GM19328 (cell line): ENCODE results near the gene NOL4L.

Experiments used
- ATAC-seq: cut with Tn5 transposase; IDR thresholded peaks from one replicate; pipeline ENCODE4 v1.9.1; 2021; ENCODE audit warnings: mild to moderate bottlenecking, moderate library complexity; ENCODE audit not compliant: unreplicated experiment

The NOL4L gene

GRCh38 chr20:32528171-32528891 is 56.8 kb downstream of the NOL4L start:
- no peak for ATAC-seq

DNA sequence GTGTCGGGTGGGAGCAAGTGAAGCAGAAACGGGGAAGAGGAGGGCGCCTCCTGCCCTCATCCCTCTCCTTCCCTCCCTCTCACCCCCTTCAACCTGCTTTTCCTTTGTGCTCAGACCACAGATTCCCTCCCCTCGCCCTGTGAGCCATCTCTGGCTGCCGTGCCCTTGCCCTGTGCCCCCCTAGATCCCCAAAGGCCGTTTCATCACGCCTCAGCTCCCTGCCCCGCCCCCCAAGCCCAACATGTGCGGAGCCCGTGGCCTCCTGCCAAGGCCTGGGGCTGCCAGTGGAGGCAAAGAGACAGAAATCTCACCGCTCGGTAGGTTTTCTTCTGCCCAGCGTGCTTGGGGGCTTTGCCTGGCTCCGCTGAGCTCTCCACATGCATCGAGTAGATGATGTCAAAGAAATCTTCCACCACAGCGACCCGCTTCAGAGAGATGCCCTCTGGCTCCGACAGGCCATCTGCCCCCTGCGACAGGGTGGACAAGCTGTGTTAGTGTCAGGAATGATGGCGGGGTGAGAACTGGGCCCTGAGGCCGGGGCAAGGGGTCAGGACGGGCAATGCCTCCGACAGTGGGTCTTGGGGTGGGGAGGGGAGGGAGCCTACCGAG is 57.6 kb downstream of the NOL4L start:
- no peak for ATAC-seq

DNA sequence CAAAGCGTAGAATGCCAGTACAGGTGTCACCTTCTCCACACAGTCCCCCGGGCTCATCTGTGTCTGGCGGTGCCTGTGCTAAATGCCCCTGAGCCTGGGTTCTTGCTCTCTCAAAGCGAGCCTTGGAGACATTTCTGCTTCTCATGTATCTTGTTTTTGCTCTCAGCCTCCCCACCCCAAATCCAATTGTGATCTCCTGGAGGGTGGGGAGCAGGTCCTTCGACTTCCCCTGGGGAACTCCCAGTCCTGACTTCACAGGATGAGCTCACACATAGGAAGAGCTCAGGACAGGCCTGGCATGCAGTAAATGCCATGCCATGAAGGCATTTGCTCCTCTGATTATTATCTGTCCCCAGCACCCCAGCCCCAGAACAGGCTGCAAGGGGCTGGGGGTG is 58.1 kb downstream of the NOL4L start:
- no peak for ATAC-seq

DNA sequence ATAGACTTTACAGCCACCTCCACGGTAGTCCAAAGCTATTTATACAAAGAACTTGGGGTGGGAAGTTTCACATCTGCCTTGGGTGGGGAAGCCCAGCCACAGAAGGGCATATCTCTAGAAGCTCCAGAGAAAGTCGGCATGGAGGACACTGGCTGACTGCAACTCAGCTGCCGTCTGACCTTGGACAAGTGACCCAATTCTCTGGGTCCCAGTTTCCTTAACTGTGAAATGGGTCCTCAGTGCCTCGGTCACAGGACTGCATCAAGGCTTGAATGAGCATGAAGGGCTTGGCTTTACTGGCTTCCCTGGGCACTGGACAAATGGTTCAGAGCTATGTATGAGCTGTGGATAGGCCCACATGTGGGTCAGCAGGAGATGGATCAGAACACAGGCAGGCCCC is 58.6 kb downstream of the NOL4L start:
- ATAC-seq, result no peak

DNA sequence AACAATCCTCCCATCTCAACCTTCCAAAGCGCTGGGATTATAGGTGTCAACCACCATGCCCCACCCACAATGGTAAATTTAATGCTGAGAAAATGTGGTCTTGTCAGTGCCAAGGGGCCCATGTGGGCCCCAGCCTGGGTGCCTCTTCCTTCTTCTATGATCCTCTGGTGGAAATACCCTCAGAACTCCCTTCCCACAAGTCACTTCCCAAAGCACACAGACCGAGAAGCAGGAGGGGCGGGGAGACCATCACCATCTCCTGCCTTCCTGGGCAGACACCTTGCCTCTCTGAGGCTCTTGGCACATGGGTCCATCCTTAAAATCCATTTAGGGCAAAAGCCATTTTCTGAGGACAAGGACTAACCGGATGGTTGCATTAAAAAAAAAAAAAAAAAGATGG is 59.0 kb downstream of the NOL4L start:
- no peak for ATAC-seq

GRCh38 chr20:32524829-32525501 is 60.2 kb downstream of the NOL4L start:
- ATAC-seq, result no peak

GRCh38 chr20:32523613-32524213 is 61.4 kb downstream of the NOL4L start:
- ATAC-seq, result no peak

GRCh38 chr20:32522776-32523612 is 62.1 kb downstream of the NOL4L start:
- ATAC-seq, result no peak

DNA sequence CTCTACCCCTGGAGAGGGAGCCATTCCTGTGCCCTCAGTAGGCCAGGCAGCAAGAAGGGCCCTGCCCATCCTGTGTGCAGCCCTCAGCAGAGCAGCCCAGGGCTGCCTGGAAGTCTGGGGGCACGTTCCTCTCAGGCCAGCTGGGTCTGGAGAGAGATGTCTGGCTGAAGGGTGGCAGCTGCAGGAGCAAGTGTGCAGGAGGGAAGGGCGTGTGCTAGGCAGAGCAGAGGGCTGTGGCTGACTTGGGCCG is 62.7 kb downstream of the NOL4L start:
- no peak for ATAC-seq

- no peak for ATAC-seq
Observed at GRCh38 chr20:32521780-32522525, 63.2 kb downstream of the NOL4L start.

- no peak for ATAC-seq
Observed at GRCh38 chr20:32520927-32521203, 64.3 kb downstream of the NOL4L start.

DNA sequence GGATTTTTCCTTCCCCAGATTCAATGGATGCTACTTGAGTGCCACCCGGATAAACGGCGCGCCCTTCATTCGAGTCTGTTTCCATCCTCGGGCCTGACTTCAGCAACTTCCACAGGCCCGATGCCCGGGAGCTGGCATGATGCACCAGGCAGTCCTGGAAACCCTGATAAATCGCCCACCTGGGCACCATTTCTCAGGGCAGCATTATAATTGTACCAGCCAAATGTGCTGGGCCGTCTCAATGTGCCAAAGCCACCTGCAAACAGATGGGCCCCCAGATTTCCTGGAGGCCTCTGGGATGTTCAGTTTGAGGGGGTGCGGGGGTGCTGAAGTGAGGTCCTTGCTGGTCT is 65.8 kb downstream of the NOL4L start:
- ATAC-seq, result no peak

DNA sequence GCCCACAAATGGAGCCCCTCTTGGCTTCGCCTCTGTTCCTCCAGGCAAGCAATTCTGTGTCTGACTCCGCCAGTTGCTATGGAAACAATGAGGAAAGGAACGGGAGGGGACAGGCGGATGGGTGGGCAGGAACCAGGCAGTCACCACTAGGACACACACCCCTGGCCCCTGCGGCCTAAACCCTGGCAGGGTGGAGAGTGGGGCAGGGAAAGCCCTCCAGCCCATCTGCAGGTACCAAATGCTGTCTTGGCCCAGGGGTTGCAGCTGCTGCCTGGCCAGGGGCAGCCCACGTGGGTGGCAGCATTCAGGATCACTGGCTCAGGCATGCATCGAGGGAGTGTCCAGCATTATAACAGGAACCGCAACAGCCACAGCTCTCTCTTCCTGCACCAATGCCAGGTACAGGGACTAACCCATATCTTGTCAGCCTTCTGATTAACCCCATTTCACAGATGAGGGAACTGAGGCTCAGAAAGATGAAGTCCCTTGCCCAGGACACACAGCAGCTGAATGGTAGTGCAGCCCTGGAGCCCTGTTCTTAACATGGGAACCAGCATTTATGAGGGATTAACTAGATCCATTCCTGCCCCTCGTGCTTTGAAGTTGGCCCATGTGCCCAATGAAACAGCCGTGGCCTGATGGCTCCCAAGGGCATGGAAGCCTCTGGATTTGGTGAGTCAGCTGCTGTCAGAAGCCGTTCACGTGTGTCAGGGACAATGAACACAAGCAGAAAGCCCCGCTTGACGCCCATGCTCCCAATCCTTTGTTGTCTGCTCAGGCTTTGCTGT is 66.3 kb downstream of the NOL4L start:
- ATAC-seq, result no peak

GRCh38 chr20:32517914-32518592 is 67.1 kb downstream of the NOL4L start:
- no peak for ATAC-seq

GRCh38 chr20:32517518-32517873 is 67.6 kb downstream of the NOL4L start:
- ATAC-seq, result no peak

- ATAC-seq, result no peak
Observed at GRCh38 chr20:32516583-32517517, 68.3 kb downstream of the NOL4L start.

- no peak for ATAC-seq
Observed at GRCh38 chr20:32515631-32516101, 69.5 kb downstream of the NOL4L start.

DNA sequence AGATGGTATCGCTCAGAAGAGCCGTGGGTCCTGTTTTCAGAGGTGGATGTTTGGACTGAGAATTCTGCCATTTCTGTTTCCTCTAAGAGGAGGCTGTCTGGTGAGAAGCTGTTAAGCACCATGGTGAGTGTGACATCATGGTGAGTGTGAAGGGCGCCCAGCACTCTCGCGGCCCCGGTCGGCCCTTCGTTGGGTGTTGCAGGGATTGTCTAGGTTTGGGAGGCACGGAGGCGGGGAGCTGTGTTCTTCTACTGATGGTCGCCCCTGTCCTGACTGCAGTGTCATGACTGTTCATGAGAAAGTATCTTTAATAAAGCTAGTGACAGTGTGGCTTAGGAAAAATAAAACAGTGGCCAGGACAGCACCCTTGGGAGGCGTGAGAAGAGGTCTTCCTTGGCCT is 70.4 kb downstream of the NOL4L start:
- ATAC-seq, result no peak
